DOHH2 (cell line): Measurements from ENCODE around the gene CKB.

ENCODE experiments used
- CTCF ChIP-seq: fragments of 200-600 bp; sonication (generic); IDR thresholded peaks from one replicate; pipeline ENCODE4 v1.5.1; 2014; ENCODE audit warnings: antibody characterized with exemption, mild to moderate bottlenecking, low read depth, low read length; ENCODE audit not compliant: poor library complexity, severe bottlenecking
- EZH2phosphoT487 ChIP-seq: fragments of 200-600 bp; sonication (generic); IDR thresholded peaks from 2 replicates; pipeline ENCODE4 v1.6.1; 2017; ENCODE audit warnings: borderline replicate concordance, mild to moderate bottlenecking, antibody characterized with exemption, low read length, moderate library complexity, mixed read lengths

- no peak for TF ChIP-seq CTCF
- no peak for TF ChIP-seq EZH2phosphoT487
These were observed 28.1 kb upstream of the CKB start for GRCh38 chr14:103550451-103551337.
